Activated naive CD4-positive, alpha-beta T cell treated with anti-CD3 and anti-CD28 coated beads, Interleukin-2, amount 50 U/mL, for 16 hours (primary cell): ENCODE results near the gene SPINK4.

ENCODE experiments used
- DNase-seq: peaks from one replicate; pipeline ENCODE4 v3.0.0-alpha.2; 2020

Gene SPINK4

GRCh38 chr9:33230756-33231622 lies 9.0 kb upstream of the SPINK4 start:
- DNase-seq: no peak

- no peak for DNase-seq
Measured at GRCh38 chr9:33231623-33231942, 8.4 kb upstream of the SPINK4 start.

GRCh38 chr9:33232815-33233214 lies 7.2 kb upstream of the SPINK4 start:
- DNase-seq: no peak

GRCh38 chr9:33233626-33234342 lies 6.2 kb upstream of the SPINK4 start:
- no peak for DNase-seq

GRCh38 chr9:33234511-33235467 lies 5.2 kb upstream of the SPINK4 start:
- no peak for DNase-seq

GRCh38 chr9:33236571-33236970 lies 3.4 kb upstream of the SPINK4 start:
- no peak for DNase-seq

GRCh38 chr9:33241298-33241697 lies 1.3 kb downstream of the SPINK4 start:
- DNase-seq: no peak

GRCh38 chr9:33242609-33243134 lies 2.7 kb downstream of the SPINK4 start:
- DNase-seq: no peak

- no peak for DNase-seq
Measured at GRCh38 chr9:33244137-33244784, 4.3 kb downstream of the SPINK4 start.

- no peak for DNase-seq
Measured at GRCh38 chr9:33245341-33245740, 5.4 kb downstream of the SPINK4 start.

GRCh38 chr9:33246269-33246860 lies 6.4 kb downstream of the SPINK4 start:
- no peak for DNase-seq

GRCh38 chr9:33248606-33249005 lies 8.6 kb downstream of the SPINK4 start:
- DNase-seq: no peak

- DNase-seq: no peak
Measured at GRCh38 chr9:33249087-33249658, 9.2 kb downstream of the SPINK4 start.

GRCh38 chr9:33249983-33250382 lies 10.0 kb downstream of the SPINK4 start:
- no peak for DNase-seq

GRCh38 chr9:33250458-33250995 lies 10.6 kb downstream of the SPINK4 start:
- DNase-seq: no peak

- no peak for DNase-seq
Measured at GRCh38 chr9:33254211-33254610, 14.2 kb downstream of the SPINK4 start.

GRCh38 chr9:33255014-33255413 lies 15.0 kb downstream of the SPINK4 start:
- DNase-seq: no peak

- no peak for DNase-seq
Measured at GRCh38 chr9:33255471-33255870, 15.5 kb downstream of the SPINK4 start.

- DNase-seq: no peak
Measured at GRCh38 chr9:33256236-33256635, 16.3 kb downstream of the SPINK4 start.

GRCh38 chr9:33257276-33257675 lies 17.3 kb downstream of the SPINK4 start:
- DNase-seq: no peak

- no peak for DNase-seq
Measured at GRCh38 chr9:33260372-33260771, 20.4 kb downstream of the SPINK4 start.
